GM18502 (cell line): ENCODE measurements around the gene HAX1.
"Not testable (repeated sequence)": the region's sequence is repeated elsewhere in the genome, so short reads cannot be mapped to it uniquely, and the experiment has no call there.

Experiments used
- ATAC-seq: cut with Tn5 transposase; IDR thresholded peaks from one replicate; pipeline ENCODE4 v1.9.1; 2021; ENCODE audit warnings: mild to moderate bottlenecking; ENCODE audit not compliant: unreplicated experiment, poor library complexity

Gene HAX1

DNA sequence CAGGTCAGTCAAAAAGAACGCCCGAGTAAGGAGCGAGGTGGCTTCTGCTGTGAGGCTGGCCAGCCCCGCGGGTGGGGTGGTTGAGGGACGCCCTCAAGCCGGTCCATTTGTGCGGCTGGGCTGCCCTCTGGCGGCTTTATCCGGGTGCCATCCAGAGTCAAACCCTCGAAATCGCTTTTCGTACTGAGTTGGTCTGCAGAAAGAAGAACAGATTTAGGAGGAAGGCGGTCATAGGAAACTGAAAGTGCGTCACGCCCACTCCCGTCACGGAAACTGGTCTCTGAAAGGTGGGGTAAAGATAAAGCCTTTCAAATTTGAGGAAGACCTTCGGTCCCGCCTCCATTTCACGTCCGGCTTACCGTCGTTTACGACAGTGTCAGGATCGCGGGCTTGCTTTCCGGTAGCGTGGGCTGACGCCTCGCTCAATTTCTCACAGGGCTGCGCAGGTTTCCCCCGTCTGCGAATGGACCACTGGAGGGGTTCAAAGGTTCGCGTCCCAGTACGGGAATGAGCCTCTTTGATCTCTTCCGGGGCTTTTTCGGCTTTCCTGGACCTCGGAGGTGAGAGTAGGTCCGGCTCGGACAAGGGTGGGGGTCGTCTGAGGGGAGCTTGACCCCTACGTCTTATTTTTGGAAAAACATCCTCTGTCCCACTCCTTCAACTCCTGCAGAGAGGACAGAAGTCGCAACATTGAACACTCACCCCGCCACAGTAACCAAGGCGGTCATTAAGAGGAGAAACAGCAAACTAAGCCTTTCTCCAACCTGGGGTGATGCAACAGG, at the start of gene HAX1:
Gene HAX1, plus strand, starts transcription at position 413 of the 782 bp plus-strand sequence. Its CDS starts 95 bp downstream, at position 508.
- peak; percentile 76 for ATAC-seq

GRCh38 chr1:154222918-154223317, 49.5 kb upstream of the HAX1 start:
- no peak for ATAC-seq

GRCh38 chr1:154223621-154224020, 48.8 kb upstream of the HAX1 start:
- ATAC-seq = no peak

DNA sequence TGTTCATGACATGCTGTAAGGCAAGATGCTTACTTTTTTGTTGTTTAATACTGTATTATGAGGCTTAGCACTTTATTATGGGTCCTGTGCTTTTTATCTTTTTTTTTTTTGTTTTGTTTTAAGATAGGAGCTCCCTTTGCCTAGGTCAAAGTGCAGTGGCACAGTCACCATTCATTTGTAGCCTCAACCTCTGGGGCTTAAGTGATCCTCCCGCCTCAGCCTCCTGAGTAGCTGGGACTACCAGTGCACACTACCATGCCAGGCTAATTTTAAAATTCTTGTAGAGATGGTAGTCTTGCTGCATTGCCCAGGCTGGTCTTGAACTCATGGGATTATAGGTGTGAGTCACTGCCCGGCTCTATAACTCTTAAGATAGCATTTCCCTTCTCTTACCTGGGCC, 47.1 kb upstream of the HAX1 start:
- no peak for ATAC-seq

DNA sequence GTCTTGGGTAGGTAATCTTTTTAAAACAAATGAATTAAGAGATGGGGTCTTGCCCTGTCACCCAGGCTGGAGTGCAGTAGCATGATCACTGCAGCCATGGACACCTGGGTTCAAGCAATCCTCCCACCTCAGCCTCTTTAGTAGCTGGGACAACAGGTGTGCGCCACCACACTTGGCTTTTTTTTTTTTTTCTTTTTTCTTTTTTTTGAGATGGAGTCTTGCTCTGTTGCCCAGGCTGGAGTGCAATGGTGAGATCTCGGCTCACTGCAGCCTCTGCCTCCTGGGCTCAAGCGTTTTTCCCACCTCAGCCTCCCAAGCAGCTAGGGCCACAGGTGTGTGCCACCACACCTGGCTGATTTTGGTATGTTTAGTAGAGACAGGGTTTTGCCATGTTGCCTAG, 41.3 kb upstream of the HAX1 start:
- ATAC-seq = not testable (repeated sequence)

DNA sequence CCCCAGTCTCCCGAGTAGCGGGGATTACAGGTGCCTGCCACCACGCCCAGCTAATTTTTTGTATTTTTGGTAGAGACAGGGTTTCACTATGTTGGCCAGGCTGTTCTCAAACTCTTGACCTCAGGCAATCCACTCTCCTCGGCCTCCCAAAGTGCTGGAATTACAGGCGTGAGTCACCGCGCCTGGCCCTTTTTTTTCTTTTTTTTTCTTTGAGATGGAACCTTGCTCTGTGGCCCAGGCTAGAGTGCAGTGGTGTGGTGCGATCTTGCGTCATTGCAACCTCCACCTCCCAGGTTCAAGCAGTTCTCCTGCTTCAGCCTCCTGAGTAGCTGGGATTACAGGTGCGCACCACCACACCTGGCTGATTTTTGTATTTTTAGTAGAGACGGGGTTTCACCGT, 39.3 kb upstream of the HAX1 start:
- ATAC-seq = not testable (repeated sequence)

- no peak for ATAC-seq
Measured at GRCh38 chr1:154236855-154237254, 35.6 kb upstream of the HAX1 start.

DNA sequence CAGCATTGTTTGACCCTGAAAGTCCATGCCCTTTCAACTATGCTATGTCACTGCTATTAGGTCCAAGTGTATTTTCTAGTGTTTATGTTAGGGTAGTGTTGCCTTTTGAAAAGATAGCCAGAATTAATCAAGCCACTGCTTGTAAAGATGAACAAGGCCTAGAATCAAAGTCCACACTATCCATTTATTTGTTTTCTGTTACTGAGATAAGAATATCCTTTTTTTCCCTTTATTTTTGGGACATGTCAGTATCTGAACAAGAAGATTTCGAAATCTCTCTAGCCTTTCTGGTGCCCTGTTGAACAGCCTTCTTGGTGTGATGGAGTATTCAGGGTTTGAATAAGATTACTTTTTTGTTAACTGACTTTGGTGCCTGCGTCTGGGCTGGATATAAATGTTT, 35.0 kb upstream of the HAX1 start:
- no peak for ATAC-seq

DNA sequence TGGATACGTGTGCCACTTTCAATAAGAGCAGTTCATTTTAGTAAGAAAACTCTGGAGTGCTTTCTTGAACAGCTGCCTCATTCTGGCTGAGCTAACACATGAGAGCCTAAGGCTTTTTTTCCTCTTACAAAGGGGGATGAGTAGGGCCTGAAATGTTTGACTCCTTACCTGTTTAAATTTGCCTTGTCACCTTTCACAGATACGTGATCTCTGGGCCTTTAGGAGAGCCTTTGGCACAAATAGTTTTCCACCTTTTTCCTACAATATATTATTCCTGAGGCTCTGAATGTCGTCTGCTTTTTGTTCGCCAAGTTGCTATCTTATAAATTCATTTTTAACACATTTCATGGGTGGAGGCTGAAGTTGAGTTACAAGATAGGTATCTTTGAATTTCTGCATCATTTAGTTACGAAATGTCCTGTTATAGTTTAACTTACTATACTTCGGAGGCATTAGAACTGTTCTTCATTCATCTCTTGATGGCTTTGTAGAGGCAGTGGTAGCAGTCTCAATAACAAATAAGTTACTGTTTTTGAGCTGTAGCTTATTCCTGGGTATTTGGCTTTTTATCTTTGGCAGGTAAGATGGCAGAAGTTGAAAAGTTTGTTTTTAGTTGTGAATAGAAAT, 34.4 kb upstream of the HAX1 start:
- ATAC-seq = no peak

DNA sequence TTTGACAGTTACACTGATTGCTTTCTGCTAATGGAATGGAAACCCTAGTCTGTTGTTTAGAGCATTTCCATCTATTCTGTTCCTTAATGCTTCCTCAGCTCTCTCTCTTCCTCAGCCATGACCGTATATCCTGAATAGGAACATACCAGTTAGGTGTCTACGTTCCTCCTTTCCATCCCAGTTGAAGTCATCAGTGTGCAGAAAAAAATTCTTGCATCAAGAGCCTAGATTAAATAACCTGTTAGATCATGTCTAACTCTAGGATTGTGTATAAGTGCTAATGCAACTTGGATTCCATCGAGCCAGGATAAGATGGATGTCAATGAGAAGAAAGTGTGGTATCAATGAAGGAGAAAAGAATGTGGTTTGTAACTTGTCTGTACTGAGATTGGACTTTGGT, 32.9 kb upstream of the HAX1 start:
- no peak for ATAC-seq

- ATAC-seq = no peak
Measured at GRCh38 chr1:154240294-154240833, 32.1 kb upstream of the HAX1 start.

- no peak for ATAC-seq
Measured at GRCh38 chr1:154241703-154242351, 30.6 kb upstream of the HAX1 start.

- no peak for ATAC-seq
Measured at GRCh38 chr1:154253671-154254070, 18.8 kb upstream of the HAX1 start.

- no peak for ATAC-seq
Measured at GRCh38 chr1:154256686-154257085, 15.7 kb upstream of the HAX1 start.

- no peak for ATAC-seq
Measured at GRCh38 chr1:154258784-154259183, 13.6 kb upstream of the HAX1 start.

- ATAC-seq = no peak
Measured at GRCh38 chr1:154260127-154260526, 12.3 kb upstream of the HAX1 start.

DNA sequence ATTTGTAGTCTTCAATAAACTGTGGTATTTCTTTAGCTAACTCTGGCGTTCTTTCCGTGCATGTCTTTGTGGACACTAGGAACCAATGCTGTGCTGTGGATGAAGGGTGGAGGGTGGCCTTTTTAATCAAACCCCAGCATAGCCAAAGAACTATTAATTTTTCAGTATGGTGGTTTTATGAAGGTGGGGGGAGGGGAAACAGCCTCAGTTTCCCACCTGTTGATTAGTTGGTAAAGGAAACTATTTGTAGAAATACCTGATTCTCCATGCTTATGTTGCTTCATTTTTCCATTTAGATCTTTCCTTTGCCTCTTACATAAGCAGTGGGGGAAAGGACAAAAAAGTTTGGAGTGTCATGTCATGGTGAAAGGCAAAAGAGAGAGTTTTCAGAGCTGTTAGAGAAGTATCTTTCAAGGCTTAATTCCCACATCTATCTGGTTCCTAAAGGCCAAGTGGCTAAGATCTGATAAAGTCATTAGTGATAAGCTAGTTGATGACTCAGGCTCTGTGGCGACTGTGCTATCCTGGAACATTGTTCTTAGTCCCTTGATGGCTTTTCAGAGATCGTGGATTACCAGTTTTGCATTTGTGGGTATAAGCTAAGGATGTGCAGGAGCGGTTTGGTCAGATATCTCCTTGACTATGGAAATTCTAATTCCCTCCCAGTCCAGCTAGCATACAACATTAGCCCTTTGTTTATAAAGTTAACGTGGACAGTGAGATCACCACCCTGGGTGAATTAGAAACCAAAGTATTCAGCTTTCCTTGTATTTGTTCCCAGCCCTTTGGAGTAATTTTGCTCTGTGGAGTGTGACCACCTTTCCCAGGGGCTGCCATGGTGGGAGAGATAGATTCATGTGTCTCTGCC, 8.7 kb upstream of the HAX1 start:
- ATAC-seq = no peak

GRCh38 chr1:154264454-154264853, 8.0 kb upstream of the HAX1 start:
- ATAC-seq = no peak

DNA sequence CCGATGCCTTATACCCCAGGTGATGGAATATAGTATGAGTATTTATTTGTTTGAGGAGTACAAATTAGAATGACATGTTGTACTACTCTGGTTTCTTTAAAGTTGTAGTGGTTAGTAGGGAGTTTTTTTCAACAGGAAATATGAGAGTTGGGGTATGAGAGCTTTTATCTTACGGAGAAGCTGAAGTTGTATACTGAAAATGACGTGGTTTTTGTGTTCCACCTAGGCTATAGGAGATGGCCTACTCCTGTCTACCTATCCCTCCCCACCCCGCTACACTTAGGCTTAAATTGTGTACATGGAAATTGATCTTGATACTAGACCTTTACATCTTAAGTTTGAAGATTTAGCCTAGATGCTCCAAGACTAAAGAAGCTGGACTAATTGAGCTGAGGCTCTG, 6.8 kb upstream of the HAX1 start:
- ATAC-seq = no peak

DNA sequence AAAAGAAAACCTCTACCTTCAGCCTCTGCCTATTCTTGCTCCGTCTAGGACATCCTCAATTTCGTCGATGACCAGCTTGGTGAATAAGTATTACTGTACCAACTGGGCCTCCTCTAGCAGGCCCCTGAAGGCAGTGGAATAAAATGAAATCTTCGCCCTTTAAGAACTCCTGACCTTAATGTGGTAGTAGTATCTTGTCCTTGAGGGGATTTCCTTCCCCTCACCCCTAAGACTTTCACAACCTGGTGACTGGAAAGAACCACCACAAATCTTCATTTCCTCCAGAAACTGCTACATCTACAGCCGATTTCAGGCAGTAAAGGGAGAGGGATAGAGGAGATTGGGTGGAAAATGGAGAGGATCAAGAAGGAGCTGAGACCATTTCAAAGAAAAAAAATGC, 1.6 kb upstream of the HAX1 start:
- no peak for ATAC-seq
